Suppressor macrophage (primary cell): Measurements from ENCODE around the gene GAL3ST2.
A peak's percentile ranks its signal among the peaks of the same experiment; 100 is the strongest.
"Not testable (repeated sequence)": the region's sequence is repeated elsewhere in the genome, so short reads cannot be mapped to it uniquely, and the experiment has no call there.

Experiments
- DNase-seq, 4 experiments: peaks; one replicate each; pipeline ENCODE4 v3.0.0-alpha.2; 2020 to 2022

Gene GAL3ST2

DNA sequence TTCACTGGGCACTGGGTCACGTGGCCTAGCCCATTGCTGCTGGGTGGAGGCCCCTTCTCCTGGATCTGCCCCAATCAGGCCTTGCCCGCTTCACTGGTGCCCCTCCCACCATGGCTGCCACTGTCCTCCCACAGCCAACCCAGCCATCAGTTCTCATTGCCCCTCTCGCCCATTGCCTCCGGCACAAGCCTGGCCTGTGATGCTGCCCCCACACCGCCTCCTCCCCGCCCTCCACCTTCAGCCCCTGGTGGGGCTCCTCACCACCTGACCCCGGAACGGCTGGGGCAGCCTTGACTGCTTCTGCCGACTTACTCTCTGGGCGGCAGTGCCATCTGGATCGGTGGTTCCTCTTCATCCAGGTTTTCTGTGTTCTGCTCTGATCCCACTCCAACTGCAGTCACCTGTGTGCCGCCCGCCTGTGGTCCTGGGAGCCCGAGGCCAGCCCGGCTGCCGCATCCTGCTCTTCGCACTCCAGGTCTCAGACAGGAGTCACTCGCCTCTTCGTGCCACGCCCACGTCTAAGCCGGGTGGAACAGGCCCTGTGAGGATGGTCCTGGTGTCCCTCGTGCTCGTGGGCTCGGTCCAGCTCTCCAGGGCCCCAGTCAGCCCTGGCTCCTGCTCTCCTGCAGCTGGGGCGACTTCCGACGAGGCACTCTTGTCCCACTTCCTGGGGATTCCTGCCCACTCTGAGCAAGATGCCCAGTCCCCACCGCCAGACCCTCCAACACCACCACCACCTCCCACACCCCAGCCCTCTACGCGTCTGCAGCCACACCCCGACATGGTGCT lies 28.0 kb upstream of the GAL3ST2 start:
- no peak for DNase-seq

DNA sequence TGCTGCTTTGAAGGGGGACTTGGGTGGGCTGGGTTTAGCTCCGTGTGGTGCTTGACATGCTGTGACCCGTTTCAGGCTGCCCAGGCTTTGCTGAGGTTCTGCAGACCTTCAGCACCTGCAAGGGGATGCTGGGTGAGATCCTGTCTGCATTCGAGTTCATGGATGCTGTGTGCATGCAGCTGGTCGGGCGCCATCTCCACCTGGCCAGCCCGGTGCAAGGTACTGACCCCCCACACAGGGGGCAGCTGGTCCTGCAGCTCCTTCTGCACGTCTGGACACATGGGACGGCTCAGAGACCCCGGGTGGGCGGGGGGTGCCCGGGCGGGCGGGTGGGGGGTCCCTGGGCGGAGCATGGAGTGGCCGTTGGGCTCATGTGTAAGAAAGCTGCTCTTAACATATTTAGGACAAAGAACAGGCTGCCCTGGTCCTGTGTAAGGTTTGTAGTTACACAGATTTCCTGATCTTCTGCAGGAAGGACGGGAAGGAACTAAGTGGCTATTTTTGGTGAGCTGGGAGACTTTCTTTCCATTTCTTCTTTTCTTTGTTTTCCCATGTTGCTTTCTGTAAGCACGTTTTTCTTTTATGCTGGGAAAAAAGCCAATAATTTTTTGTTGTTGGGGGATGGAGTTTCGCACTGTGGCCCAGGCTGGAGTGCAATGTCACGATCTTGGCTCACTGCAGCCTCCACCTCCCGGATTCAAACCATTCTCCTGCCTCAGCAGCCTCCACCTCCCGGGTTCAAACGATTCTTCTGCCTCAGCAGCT lies 26.4 kb upstream of the GAL3ST2 start:
- DNase-seq = no peak

DNA sequence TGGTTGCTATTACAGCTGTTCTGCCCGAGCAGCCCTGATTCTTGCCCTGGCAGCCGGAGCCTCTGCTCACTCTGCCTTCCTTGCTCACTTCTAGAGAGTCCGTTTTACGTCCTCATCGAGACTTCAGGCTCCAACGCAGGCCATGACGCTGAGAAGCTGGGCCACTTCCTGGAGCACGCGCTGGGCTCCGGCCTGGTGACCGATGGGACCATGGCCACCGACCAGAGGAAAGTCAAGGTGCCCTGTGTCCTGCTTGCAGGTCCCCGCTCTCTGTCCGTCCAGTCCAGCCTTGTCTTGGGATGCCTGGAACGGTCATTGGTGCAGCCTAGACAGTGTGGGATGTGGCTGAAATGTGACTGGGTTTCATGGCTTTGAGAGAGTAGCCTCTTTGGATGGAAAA lies 25.5 kb upstream of the GAL3ST2 start:
- DNase-seq = no peak

DNA sequence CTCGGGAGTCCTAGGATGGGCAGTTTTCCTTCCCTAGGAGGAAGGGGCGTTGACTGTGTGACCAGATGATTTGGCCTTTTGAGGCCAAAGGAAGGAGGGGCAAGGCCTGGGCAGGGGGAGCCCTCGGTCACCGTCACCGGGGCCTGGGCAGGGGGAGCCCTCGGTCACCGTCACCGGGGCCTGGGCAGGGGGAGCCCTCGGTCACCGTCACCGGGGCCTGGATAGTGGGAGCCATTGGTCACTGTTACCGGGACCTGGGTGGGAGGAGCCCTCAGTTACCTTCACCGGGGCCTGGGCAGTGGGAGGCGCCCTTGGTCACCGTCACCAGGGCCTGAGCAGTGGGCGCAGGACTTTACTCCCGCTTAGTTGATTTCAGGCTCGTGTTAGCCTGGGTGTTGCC lies 24.8 kb upstream of the GAL3ST2 start:
- no peak for DNase-seq

DNA sequence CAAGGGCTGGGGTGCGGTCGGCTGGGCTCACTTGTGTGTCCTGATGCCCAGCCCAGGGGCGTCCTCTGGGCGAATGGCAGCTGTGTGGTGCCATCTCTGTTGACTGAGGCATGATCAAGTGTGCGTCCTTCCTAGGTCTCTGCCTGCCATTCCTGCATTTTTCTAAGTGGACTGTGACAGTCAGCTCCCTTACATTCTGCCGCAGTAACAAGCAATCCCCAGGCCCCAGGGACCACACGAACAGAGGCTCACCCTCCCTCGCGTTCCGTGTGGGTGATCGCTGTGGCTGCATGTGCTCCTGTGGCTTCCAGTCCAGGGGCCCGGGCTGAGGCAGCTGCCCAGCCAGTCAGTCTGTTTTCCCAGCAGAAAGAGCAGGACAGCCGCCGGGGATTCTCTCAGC lies 24.4 kb upstream of the GAL3ST2 start:
- no peak for DNase-seq

DNA sequence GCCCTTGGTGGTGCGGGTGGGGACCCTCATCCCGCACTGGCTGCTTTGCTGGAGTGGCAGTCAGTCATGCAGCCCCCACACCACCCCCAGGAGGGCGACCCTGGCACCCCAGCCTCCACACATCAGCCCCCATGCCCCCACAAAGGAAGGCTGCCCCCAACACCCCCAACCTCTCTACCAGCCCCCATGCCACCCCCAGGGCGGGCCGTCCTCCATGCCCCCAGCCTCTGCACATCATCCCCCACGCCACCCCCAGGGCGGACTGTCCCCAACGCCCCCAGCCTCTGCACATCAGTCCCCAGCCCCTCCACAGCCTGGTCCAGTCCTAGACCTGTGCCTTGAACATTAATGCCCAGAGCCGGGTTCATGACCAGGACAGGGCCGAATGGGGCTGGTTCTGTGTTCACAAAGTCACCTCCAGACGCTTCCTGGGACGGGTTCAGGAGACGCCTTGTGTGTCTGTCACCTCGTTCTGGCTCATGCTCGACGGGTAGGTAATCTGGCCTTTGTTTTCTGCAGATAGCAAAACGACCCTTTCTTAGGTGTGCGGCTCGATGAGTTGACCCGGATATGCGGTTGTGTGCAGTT lies 23.8 kb upstream of the GAL3ST2 start:
- DNase-seq = no peak

DNA sequence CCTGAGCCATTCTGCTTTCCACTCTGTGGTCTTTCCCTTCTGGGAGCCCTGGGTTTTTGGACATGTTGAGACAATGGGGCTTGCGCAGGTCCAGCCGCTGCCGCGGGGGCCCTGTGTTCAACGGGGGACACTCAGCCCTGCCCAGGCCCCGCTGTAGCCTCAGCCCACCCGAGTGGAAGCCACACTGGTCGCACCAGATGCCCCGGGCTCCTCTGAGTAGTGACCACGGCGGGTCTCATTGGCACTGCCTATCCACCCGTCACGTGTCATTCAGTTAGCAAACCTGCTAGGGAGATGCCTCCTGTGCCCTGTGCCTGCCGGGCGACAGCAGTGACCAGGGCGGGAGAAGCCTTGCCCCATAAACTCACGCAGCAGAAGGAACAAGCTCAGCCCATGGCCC lies 23.1 kb upstream of the GAL3ST2 start:
- DNase-seq = no peak

DNA sequence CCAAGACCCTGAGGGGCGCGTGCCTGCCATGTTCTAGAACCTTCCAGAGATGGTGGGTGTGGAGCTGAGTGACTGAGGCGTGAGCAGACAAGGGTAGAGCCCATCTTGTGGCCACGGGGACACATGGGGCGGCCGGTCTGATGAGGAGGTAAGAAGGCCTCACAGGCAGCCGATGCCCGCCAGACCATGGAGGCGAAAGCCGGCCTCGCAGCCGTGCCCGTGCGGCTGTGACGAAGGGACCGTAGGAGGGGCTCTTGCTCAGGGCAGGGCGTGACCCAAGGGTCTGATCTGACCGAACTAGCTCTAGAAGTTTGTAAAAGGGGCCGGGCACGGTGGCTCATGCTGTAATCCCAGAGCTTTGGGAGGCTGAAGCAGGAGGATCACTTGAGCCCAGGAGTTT lies 22.6 kb upstream of the GAL3ST2 start:
- no peak for DNase-seq

DNA sequence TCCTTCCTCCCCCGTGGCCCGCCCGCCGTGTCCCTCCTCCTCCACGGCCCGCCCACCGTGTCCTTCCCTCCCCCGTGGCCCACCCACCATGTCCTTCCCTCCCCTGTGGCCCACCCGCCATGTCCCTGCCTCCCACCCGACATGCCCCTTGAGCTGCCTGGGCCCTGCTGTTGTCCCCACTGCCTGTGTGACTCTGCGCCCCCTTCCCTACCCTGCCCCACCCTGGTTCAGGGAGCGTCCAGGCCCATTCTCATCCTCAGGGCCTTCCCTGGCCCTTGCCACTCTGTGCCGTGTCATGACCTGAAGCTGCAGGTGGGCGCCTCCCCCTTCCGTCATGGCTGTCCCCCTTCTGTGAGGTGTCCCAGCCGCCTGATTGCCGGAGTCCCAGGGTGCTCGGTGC lies 21.5 kb upstream of the GAL3ST2 start:
- DNase-seq = no peak

DNA sequence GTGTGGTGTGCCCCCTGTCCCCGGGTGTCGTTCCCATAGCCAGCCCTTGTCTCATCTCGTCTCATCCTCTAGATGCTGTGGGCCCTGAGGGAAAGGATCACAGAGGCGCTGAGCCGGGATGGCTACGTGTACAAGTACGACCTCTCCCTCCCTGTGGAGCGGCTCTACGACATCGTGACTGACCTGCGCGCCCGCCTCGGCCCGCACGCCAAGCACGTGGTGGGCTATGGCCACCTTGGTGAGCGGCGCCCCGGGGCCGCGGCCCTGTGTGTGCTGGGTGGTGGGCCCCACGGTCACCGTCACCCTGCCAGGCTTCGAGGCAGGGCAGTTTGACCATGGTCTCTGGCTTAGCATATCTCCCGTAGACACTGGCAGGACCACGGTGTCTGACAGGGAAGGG lies 20.8 kb upstream of the GAL3ST2 start:
- DNase-seq = no peak

DNA sequence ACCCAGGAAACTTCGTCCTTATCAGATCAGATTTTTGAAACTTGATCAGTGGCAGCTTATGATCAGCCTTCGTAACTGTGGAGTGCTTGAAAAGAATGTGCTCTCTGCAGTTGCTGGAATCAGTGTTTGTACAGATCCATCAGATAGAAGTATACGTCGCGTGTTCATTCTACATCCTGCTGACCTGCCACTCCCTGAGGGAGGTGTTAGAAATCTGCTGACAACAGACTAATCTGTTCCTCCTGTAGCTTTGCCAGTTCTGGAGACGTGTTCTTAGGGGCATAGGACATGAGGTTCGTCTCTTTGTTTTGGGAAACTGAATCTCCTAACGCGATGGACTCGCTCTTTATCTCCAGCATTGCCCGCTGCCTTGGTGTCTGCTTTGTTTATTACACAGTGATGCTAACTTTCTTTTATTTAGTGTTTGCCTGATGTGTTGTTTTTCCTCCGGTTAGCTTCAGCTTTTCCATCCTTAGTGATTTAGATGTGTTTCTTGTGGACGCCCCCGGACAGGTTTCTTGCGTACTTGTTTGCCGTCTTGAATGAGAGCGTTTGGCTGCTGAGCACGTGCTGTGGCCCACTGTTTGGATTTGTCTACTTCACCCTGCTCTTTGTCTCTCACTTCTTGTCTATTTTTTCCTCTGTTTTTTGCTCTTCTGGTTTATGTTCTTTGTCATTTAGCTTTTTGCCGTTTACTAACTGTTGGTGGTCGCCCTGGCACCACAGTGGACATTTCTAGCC lies 17.4 kb upstream of the GAL3ST2 start:
- DNase-seq = no peak

DNA sequence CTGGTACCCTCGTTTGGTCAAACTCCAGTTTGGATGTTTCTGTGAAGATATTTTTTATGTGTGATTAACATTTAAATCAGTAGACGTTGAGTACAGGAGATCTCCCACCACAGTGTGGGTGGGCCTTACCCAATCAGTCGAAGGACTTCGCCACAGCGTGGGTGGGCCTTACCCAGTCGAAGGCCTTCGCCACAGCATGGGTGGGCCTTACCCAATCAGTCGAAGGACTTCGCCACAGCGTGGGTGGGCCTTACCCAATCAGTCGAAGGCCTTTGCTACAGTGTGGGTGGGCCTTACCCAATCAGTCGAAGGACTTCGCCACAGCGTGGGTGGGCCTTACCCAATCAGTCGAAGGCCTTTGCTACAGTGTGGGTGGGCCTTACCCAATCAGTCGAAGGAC lies 16.7 kb upstream of the GAL3ST2 start:
- DNase-seq = not testable (repeated sequence)

DNA sequence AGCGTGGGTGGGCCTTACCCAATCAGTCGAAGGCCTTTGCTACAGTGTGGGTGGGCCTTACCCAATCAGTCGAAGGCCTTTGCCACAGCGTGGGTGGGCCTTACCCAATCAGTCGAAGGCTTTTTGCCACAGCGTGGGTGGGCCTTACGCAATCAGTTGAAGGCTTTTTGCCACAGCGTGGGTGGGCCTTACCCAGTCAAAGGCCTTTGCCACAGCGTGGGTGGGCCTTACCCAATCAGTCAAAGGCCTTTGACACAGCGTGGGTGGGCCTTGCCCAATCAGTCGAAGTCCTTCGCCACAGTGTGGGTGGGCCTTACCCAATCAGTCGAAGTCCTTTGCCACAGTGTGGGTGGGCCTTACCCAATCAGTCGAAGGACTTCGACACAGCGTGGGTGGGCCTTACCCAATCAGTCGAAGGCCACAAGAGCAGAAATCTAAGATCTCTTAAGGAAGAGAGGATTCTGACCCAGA lies 16.3 kb upstream of the GAL3ST2 start:
- DNase-seq = peak in 3 of 4 experiments; percentile 10 to 16 (median 13)

DNA sequence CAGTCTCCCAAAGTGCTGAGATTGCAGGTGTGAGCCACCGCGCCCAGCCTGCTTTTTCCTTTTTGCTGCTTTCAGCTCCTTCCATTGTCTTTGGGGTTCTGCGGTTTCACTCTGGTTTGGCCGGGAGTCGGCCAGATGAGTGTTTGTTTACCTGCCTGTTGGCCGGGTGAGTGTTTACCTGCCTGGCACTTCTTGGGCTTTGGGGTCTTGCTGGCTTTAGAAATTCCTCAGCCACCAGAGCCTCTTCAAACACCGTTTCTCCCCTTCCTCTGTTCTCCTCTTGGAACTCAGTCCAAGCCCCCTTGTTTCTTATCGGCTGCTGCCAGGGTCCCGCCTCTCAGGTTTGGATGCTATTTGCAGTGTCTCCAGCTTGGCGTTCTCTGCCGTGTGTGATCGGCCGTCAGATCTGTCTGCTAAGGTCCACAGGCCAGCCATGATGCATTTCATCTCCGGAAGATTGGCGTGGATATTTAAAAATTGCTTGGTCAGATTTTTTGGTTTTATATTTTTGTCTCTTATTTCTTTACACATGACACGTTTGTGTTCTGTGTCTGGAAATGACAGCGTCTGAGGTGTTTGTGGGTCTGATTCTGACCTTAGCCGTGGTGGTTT lies 14.2 kb upstream of the GAL3ST2 start:
- no peak for DNase-seq

DNA sequence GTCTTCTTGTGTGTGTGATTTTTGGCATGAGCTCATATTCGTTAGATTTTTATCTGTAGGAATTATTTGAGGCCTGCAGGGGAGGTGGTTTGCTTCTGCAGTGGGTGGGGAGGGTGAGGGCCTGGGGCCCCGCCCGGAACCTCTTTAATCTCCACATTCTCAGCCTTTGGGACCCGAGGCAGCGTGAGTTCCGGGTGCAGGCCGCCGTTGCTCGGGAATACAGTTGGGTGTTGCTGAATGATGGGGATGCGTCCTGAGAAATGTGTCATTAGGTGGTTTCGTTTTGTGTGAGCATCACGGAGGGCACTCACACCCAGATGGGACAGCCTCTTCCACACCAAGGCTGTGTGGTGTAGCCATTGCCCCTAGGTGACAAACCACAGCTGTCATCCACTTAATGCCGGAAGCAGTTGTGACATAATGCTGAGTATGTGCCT lies 13.7 kb upstream of the GAL3ST2 start:
- no peak for DNase-seq

DNA sequence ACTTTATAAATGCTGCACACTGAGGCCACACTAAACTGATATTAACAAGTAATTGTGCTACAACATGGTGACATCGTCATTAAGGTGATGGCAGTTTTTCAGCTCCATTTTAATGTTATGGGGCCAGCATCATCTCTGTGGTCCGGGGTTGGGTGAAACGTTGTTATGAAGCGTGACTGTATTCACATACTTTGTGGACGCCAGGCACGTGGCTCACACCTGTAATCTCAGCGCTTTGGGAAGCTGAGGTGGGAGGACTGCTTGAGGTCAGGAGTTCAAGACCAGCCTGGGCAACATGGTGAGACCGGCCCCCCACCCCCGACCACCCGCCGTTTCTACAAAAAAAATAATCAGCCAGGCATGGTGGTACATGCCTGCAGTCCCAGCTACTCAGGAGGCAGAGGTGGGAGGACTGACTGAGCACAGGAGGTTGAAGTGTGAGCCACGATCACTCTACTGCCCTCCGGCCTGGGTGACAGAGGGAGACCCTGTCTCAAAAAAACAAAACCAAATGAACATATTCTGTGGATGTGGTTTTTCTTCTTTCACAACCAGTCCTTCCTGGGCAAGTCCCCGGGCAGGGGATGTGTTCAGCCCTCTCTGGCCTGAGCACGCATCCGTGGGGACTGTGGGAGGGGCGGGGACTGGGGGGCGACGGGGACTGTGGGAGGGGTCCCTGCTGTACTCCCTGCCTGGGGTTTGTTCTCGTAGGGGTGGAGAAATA lies 12.9 kb upstream of the GAL3ST2 start:
- DNase-seq = no peak

DNA sequence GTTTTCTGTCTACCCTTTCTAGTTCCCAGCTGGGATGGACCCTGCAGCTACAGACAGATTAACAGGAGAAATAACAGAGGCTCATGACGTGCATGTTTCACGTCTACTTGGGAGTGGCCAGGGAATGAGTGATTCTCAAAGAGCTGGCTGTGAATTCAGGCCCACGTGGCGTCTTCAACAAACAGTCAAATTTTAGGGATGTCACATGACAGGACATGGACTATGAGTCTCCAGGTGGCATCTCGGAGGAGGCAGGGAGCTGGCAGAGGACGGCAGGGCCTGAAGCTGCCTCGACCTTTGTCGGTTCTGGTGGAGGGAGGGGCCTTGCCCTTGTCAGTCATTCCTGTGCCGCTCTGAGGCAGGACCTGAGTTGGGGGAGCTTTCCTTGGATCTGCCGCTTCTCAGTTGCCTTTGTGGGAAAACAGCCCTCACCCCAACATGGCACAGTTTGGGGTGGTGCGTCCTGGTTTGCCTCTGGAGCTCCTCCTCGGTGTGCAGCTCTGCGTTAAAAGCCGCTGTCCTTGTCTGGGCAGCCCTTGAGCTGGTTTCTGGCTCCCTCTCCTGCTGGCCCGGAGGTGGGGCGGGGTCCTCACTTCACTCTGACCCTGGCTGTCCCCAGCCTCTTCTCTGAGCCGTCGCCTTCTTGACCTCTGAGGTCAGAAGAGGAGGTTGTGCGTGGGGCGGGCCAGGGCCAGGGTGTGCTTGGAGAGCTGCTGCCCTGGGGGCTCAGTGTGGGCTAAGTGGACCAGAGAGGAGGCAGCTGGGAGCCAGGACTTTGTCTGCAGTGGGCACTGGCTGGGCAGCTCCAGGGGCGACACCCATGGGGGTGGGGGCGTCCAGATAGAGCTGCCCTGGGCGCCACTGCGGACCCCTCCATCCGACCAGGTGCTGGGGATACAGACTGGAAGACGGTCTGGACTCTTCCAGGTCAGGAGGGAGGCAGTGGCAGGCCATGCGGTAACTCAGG lies 12.1 kb upstream of the GAL3ST2 start:
- DNase-seq = no peak

DNA sequence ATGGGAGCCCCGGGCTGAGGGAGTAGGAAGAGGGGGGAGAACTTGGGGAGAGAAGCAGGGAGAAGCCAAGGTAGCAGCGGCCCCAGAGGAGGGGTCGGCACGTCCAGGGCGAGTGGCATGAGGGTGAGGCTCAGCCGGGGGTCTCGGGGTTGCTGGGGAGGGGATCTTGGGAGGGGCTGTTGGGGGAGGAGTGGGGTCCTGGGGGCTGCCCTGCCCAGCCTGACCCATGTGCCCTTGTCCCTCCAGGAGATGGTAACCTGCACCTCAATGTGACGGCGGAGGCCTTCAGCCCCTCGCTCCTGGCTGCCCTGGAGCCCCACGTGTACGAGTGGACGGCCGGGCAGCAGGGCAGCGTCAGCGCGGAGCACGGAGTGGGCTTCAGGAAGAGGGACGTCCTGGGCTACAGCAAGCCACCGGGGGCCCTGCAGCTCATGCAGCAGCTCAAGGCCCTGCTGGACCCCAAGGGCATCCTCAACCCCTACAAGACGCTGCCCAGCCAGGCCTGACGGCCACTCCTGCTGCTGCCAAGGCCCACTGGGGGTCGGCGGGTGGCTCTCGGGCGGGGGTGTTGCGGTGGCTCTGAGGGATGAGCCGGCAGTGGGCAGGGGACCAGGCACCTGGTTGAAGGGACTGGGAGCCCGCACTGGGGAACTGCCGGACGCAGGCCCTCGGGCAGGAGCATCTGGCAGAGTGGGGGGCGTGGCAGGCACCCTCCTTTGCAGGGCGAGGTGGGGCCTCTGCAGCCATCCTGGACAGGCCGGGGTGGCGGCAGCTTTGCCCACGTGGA lies 9.0 kb upstream of the GAL3ST2 start:
- DNase-seq = no peak

DNA sequence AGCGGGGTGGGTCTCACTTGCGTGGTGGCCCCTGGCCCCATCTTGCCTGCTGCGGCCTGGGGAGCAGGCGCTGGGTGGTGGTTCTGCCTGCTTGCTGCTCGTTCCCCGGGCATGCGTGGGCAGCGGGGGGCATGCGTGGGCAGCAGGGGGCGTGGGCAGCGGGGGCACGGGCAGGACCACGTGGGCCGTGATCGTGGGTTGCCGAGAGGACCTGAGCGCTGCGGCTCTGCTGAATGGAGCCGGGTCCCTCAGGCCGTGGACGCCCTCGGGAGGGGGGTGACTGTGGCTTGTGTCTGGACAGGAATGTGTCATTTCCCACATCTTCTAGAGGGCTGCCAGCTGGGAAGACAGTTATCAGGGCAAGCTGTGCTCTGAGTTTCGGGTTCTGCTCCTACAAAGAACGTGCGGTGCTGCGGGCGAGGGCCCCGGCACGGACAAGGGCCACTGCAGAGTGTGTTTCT lies 8.3 kb upstream of the GAL3ST2 start:
- DNase-seq = no peak

DNA sequence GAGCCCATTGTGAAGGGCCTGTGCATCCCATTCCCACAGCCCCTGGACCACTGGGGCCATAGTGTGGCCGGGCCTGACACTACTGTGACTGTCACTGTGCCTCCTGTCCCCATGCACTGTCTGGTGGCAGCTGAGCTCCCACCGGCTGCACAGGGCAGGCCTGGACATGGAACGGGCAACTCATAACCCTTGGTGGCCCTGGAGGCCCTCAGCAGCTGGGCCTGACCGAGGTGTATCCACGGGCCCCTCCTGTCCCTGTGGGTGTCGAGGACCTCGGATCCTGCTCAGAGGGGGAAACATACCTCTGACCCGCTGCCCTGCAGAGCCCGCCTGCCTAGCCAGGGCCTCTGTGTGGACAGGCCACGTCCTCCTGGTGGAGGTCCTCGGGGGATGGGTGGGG lies 7.8 kb upstream of the GAL3ST2 start:
- no peak for DNase-seq
